ENCODE results near the gene RHNO1. TPM values are rescaled to one million over a fixed set of nuclear protein-coding genes. Genes with fewer than 3 reads are reported as not detected.

RHNO1 gene
- total RNA-seq, 1 experiment from 2014 or later: 37.7 TPM

DNA sequence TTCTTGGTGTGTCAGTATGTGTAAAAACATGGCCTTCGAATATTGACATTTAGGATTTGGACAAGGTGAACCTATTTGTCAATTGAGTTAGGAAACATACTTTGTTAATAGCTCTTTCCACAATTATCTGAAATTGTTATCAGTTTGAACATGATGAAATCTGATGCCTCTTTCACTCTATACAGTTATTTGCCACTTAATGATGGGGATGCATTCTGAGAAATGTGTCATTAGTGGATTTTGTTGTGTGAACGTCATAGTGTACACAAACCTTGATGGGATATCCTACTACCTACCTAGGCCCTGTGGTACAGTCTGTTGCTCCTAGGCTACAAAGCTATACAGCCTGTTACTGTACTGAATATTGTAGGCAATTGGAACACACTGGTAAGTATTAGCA lies 18.5 kb downstream of the RHNO1 start:
- Histone ChIP-seq H3K9me3 (ENCODE audit: control insufficient read depth, insufficient read depth, low read depth, low read length) (no peaks in the 10 kb centered on the region), H3K27ac (ENCODE audit: low read length) (no peak overlapping the region), H3K36me3 (ENCODE audit: control insufficient read depth, insufficient read depth, low read length) (no peaks in the 10 kb centered on the region; the same call in 1 of the 2 replicates), H3K4me3 (ENCODE audit: low read depth in 2 of 2, low read length in 2 of 2) (no peak overlapping the region), H3K4me1 (ENCODE audit: control insufficient read depth, insufficient read depth, low read length) (peaks cover 6% of the 10 kb centered on the region; the same call in 1 of the 2 replicates), H3K27me3 (ENCODE audit: control insufficient read depth, insufficient read depth, low read length) (no peaks in the 10 kb centered on the region)
- intact Hi-C loops (cut with micrococcal nuclease; ENCODE audit: unreplicated experiment): no loop called here
- ChIA-PET POLR2A (no interaction called here), CTCF (no interaction called here)
- ATAC-seq: no peak
- no peak for DNase-seq (ENCODE audit: low read depth, low spot score)
- no TSS peak for BruUV-seq (replicated peaks)
- in situ Hi-C loops (cut with HindIII; ENCODE audit: low pct_unique_long_range_greater_than_20kb, low sequenced_read_pairs): no loop called here
- TF ChIP-seq SIN3A (IDR thresholded peaks at IDR 0.05; ENCODE audit: borderline replicate concordance, insufficient read depth, low read depth, low read length) (no peak), POLR2AphosphoS5 (IDR thresholded peaks at IDR 0.05; ENCODE audit: low read depth, low read length) (no peak), CTCF (IDR thresholded peaks at IDR 0.05) (no peak), TCF7L2 (IDR thresholded peaks at IDR 0.05; ENCODE audit: low read depth, low read length) (no peak), REST (IDR thresholded peaks at IDR 0.05; ENCODE audit: insufficient read depth in 1 of 2, low read depth in 2 of 2, low read length in 1 of 2) (no peak)

DNA sequence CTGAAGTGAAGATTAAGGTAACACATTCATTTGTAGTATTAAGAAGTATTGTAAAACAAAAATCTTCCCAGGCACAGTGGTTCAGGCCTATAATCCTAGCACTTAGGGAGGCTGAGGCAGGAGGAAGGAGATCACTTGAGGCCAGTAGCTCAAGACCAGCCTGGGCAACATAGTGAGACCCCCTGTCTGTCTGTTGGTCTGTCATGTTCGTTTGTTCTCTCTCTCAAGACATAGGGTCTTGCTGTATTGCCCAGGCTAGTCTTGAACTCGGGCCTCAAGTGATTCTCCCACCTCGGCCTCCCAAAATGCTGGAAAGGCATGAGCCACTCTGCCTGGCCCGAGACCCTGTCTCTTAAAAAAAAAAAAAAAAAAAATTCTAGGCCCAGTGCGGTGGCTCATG lies 20.4 kb downstream of the RHNO1 start:
- Histone ChIP-seq H3K9me3 (ENCODE audit: control insufficient read depth, insufficient read depth, low read depth, low read length) (no peaks in the 10 kb centered on the region), H3K27me3 (ENCODE audit: control insufficient read depth, insufficient read depth, low read length) (no peaks in the 10 kb centered on the region), H3K4me3 (ENCODE audit: low read depth in 2 of 2, low read length in 2 of 2) (no peak overlapping the region), H3K27ac (ENCODE audit: low read length) (no peak overlapping the region), H3K36me3 (ENCODE audit: control insufficient read depth, insufficient read depth, low read length) (no peaks in the 10 kb centered on the region; the same call in 1 of the 2 replicates), H3K4me1 (ENCODE audit: control insufficient read depth, insufficient read depth, low read length) (peaks cover 19% of the 10 kb centered on the region)
- no TSS peak for BruUV-seq (replicated peaks)
- ChIA-PET CTCF (no interaction called here), POLR2A (no interaction called here)
- in situ Hi-C loops (cut with HindIII; ENCODE audit: low pct_unique_long_range_greater_than_20kb, low sequenced_read_pairs): no loop called here
- no peak for ATAC-seq
- intact Hi-C loops (cut with micrococcal nuclease; ENCODE audit: unreplicated experiment): no loop called here
- DNase-seq (ENCODE audit: low read depth, low spot score): no peak
- no peak for TF ChIP-seq TCF7L2 (IDR thresholded peaks at IDR 0.05; ENCODE audit: low read depth, low read length)
- TF ChIP-seq CTCF (IDR thresholded peaks at IDR 0.05): no peak

All from Panc1 (cell line).